GM19467 (cell line): ENCODE results near the gene COBL.

Experiments
- ATAC-seq: cut with Tn5 transposase; IDR thresholded peaks from one replicate; pipeline ENCODE4 v1.9.1; 2021; ENCODE audit warnings: mild to moderate bottlenecking, moderate library complexity; ENCODE audit not compliant: unreplicated experiment

COBL gene

GRCh38 chr7:51126813-51127617 is 189.6 kb downstream of the COBL start:
- ATAC-seq = no peak

- no peak for ATAC-seq
These were observed 190.3 kb downstream of the COBL start for GRCh38 chr7:51126324-51126723.

GRCh38 chr7:51124321-51124720 is 192.3 kb downstream of the COBL start:
- no peak for ATAC-seq

GRCh38 chr7:51123322-51124019 is 193.1 kb downstream of the COBL start:
- no peak for ATAC-seq

GRCh38 chr7:51121931-51122425 is 194.6 kb downstream of the COBL start:
- no peak for ATAC-seq

GRCh38 chr7:51121036-51121790 is 195.4 kb downstream of the COBL start:
- ATAC-seq = no peak

- no peak for ATAC-seq
These were observed 198.0 kb downstream of the COBL start for GRCh38 chr7:51118628-51119027.

GRCh38 chr7:51114501-51114900 is 202.1 kb downstream of the COBL start:
- ATAC-seq = no peak

GRCh38 chr7:51113962-51114361 is 202.6 kb downstream of the COBL start:
- no peak for ATAC-seq

GRCh38 chr7:51113560-51113959 is 203.0 kb downstream of the COBL start:
- no peak for ATAC-seq

GRCh38 chr7:51111241-51111940 is 205.2 kb downstream of the COBL start:
- no peak for ATAC-seq

- no peak for ATAC-seq
These were observed 208.5 kb downstream of the COBL start for GRCh38 chr7:51108134-51108533.

GRCh38 chr7:51104278-51104677 is 212.3 kb downstream of the COBL start:
- ATAC-seq = no peak

- ATAC-seq = no peak
These were observed 212.9 kb downstream of the COBL start for GRCh38 chr7:51103718-51104117.

GRCh38 chr7:51102828-51103227 is 213.8 kb downstream of the COBL start:
- ATAC-seq = no peak

GRCh38 chr7:51101111-51101757 is 215.4 kb downstream of the COBL start:
- ATAC-seq = no peak

GRCh38 chr7:51090411-51090810 is 226.2 kb downstream of the COBL start:
- ATAC-seq = no peak

GRCh38 chr7:51085034-51085692 is 231.4 kb downstream of the COBL start:
- ATAC-seq = no peak

- ATAC-seq = no peak
These were observed 232.5 kb downstream of the COBL start for GRCh38 chr7:51084121-51084520.
